Hematopoietic multipotent progenitor cell treated with erythropoietin and hydrocortisone succinate and interleukin-3 and kit ligand, for 17 days (in vitro differentiated cells): ENCODE results near the gene ZFYVE28.

Source experiments
- DNase-seq: peaks from one replicate; pipeline ENCODE4 v3.0.0-alpha.2; 2015; ENCODE audit warnings: low spot score

Gene ZFYVE28

GRCh38 chr4:2332201-2332975 is 86.1 kb downstream of the ZFYVE28 start:
- no peak for DNase-seq

GRCh38 chr4:2331519-2332200 is 86.8 kb downstream of the ZFYVE28 start:
- no peak for DNase-seq

- DNase-seq = no peak
These were observed 87.4 kb downstream of the ZFYVE28 start for GRCh38 chr4:2331043-2331420.

- no peak for DNase-seq
These were observed 88.1 kb downstream of the ZFYVE28 start for GRCh38 chr4:2330091-2331042.

- no peak for DNase-seq
These were observed 90.9 kb downstream of the ZFYVE28 start for GRCh38 chr4:2327579-2327978.

GRCh38 chr4:2324891-2325290 is 93.6 kb downstream of the ZFYVE28 start:
- no peak for DNase-seq

- DNase-seq = no peak
These were observed 95.6 kb downstream of the ZFYVE28 start for GRCh38 chr4:2322841-2323240.

- DNase-seq = no peak
These were observed 96.2 kb downstream of the ZFYVE28 start for GRCh38 chr4:2322227-2322626.

GRCh38 chr4:2321279-2322196 is 96.9 kb downstream of the ZFYVE28 start:
- DNase-seq = no peak

GRCh38 chr4:2320746-2321145 is 97.7 kb downstream of the ZFYVE28 start:
- no peak for DNase-seq

- no peak for DNase-seq
These were observed 98.3 kb downstream of the ZFYVE28 start for GRCh38 chr4:2320152-2320551.

- no peak for DNase-seq
These were observed 99.6 kb downstream of the ZFYVE28 start for GRCh38 chr4:2318885-2319284.

GRCh38 chr4:2318476-2318875 is 100.0 kb downstream of the ZFYVE28 start:
- no peak for DNase-seq

GRCh38 chr4:2313366-2313765 is 105.1 kb downstream of the ZFYVE28 start:
- no peak for DNase-seq

- DNase-seq = no peak
These were observed 111.6 kb downstream of the ZFYVE28 start for GRCh38 chr4:2306773-2307410.

- DNase-seq = no peak
These were observed 112.5 kb downstream of the ZFYVE28 start for GRCh38 chr4:2305766-2306501.

- no peak for DNase-seq
These were observed 113.4 kb downstream of the ZFYVE28 start for GRCh38 chr4:2304877-2305561.

- no peak for DNase-seq
These were observed 114.0 kb downstream of the ZFYVE28 start for GRCh38 chr4:2304321-2304876.

GRCh38 chr4:2303686-2304320 is 114.6 kb downstream of the ZFYVE28 start:
- no peak for DNase-seq
